NOMO-1 treated with dmso at 0.1 percent for 144 hours (cell line): ENCODE results near the gene CROCC2.

Experiments
- DNase-seq: peaks from one replicate; lab custom pipeline; 2025; ENCODE audit not compliant: unreplicated experiment; lab: John Stamatoyannopoulos, UW

Gene CROCC2

GRCh38 chr2:240875228-240876034 is 30.7 kb upstream of the CROCC2 start:
- no peak for DNase-seq

DNA sequence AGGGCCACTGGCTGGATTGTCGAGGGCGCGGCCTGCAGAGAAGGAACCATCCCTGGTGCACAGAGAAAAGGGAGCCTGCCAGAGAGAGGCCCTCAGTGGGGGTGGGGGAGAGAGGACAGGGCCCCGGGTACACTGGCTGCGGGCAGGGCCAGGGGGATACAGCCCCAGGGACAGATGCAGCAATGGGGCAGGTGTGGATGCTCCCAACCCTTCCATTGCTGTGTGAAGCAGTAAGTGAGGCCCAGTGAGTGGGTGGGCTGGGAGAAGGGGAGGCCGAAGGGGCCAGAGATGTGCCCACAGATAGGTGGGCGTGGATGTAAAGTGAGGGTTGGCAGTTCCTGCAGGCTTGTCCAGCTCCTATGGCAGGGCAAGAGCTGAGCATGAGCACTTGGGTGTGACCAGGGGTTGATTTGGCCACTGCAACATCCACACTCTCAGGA is 30.1 kb upstream of the CROCC2 start:
- no peak for DNase-seq

- DNase-seq: no peak
Measured at GRCh38 chr2:240876475-240877251, 29.5 kb upstream of the CROCC2 start.

- no peak for DNase-seq
Measured at GRCh38 chr2:240877460-240878340, 28.4 kb upstream of the CROCC2 start.

GRCh38 chr2:240878341-240878936 is 27.7 kb upstream of the CROCC2 start:
- DNase-seq: no peak

DNA sequence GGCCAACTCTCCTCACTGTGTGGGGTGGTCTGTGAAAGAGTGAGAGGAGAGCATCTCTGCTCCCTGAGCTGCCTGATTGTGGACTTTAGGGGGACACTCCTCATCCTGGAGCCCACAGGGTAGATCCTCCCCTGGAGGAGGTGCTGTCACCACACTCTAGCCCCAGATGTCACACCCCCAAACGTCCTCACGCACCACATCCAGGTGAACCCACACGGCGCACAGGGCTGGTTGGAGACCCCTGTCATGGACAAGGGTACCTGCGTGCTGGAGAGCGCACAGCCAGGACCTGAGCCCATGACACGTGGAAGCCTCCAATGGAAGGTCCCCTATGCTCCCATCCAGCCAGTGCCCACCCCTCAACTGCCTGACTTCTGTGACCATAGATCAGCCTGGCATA is 27.0 kb upstream of the CROCC2 start:
- no peak for DNase-seq

GRCh38 chr2:240881913-240882312 is 24.2 kb upstream of the CROCC2 start:
- no peak for DNase-seq

GRCh38 chr2:240884221-240884620 is 21.9 kb upstream of the CROCC2 start:
- DNase-seq: no peak

DNA sequence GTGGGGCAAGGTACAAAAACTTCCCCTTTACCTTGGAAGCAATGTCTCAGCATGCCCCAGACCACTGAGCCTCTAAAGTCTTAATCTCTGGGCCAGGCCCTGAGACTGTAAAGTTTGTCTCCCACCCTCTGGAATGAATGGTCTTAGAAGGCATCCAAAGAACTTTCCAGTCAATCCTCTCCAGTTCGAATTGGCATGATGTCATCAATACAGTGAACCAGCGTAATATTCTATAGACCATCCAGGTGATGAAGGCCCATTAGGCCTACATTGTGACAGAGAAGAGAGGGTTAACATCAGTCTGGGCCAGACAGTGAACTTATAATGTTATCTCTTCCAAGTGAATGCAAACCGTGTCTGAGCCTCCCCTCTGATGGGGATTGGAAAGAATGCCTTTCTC is 21.4 kb upstream of the CROCC2 start:
- DNase-seq: no peak

DNA sequence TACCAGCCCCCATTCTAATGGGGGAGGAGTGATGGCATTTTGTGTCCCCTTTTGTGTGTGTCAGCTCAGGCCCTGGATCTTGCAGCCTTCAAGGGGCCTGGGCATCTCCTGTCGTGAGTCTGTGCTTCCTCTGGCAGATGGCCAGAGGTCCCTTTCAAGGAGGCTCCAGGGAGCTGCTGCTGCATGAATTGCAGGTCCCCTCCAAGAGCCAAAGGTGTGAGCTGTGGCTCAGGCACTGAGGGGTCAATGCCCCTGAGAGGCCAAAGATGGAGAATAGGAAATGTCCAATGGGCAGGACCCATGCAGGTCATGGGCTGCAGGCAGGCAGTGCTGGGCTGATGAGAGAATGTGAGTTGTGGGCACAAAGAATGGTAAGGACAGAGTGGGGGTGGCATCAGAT is 20.6 kb upstream of the CROCC2 start:
- DNase-seq: no peak

DNA sequence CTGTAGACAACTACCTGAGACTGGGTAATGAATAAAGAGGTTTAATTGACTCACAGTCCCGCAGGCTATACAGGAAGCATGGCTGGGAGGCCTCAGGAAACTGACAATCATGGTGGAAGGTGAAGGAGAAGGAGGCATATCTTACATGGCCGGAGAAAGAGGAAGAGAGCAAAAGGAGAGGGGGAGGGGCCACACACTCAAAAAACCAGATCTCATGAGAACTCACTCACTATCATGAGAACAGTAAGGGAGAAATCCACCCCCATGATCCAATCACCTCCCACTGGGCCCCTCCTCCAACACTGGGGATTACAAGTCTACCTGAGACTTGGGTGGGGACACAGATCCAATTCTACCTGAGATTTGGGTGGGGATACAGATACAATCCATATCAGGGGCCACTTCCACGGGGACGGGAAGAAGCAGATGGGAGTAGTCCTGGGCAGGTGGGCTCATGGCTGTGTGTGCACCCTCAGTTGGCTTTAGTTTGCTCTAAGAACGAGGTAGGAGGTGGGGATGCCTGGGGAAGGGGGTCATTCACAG is 20.0 kb upstream of the CROCC2 start:
- DNase-seq: peak; percentile 55

DNA sequence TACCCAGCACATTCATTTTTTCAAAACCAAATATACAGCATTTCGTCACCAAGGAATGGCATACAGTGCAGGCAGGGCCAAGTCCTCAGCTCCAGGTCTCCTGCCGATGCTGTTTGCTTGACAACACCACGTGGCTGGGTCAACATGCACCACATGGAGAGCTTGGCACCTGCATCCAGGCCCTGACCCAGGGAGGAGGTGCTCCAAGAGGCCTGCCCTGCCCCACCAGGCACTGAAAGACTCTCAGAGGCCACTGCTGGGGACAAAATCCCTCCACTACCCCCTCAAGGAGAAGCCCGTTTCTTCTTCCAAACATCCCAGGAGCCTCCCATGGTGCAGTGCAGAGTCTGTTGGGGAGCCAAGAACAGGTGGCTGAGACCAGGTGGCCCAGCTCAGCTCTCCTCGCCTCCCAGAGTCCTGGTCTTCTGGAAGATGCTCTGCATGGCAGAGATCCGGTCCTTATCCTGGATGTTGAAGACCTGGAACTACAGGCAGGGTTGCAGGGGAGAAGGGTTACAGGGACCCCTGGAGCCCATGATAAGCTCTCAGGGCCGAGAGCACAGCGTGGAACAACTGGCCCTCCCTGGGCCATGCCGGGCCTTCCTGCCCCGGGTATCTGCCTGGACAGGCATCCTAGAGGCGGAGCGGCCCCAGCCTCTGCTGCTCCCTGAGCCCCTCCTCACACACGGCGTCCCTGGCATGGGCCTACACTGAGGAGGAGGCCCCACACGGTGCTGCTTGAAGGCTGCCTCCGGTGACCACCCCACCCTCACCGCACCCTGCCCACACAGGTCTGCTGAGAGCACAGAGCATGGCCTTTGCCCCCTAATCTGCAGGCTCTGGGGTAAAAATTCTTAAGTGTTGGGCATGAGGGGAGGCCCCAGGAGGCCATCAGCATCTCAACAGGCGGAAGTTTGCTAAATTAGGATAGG is 19.2 kb upstream of the CROCC2 start:
- no peak for DNase-seq

- DNase-seq: no peak
Measured at GRCh38 chr2:240887631-240888030, 18.5 kb upstream of the CROCC2 start.

DNA sequence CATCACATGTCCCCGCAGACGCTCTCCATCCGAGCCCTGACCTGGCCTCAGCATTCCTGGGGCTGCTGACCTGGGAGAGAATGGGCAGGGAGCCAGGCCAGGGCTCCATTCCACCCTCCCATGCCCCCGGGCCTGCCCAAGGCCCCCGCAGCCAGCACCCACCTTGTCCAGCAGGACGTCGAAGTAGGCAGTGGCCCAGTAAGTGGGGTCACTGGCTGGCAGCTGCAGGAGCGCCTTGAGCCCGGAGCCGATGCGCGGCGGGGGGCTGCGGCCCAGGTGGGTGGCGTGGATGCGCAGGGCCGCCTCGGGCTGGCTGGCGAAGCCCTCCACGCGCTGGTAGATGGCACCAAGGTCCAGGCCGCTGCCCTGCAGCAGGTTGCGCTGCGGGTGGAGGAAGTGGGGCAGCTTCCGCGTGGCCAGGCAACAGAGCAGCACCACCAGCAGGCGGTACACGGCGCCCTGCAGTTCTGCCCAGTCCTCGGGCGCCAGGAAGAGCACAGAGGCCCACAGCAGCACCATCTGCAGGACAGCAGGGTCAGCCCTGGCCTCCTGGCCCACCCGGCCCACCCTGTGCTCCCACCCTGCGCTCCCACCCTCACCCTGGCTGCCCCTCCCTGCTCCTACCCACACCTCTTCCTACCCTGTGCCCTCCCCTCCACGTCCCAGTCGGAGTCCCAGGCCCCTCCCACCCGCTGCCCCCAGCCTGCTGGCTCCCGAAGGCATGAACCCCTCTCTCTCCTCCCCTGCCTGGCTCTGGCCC is 17.8 kb upstream of the CROCC2 start:
- DNase-seq: no peak

- DNase-seq: no peak
Measured at GRCh38 chr2:240888890-240889573, 17.1 kb upstream of the CROCC2 start.

GRCh38 chr2:240889601-240890560 is 16.3 kb upstream of the CROCC2 start:
- no peak for DNase-seq

DNA sequence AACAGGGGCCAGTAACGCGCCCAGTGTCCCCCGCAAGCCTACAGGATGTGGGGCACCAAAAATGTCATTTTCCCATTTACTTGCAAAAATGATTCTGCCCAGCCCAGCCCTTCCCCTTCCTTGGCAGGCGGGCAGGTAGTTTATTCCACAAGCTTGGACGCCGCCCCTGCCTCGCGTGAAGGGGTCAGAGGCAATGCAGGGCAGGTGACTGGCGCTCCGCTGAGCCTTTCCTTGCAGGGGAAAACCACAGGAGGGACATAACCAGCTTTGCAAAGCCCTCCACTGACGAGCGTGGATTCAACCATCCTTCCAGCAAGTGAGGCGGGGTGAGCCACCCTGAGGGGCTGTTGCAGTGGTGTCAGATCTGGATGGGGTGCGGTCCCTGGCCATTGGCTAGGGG is 15.4 kb upstream of the CROCC2 start:
- no peak for DNase-seq
